HG02571 (cell line): ENCODE results near the gene ZNF785.
"Not testable (repeated sequence)": the region's sequence is repeated elsewhere in the genome, so short reads cannot be mapped to it uniquely, and the experiment has no call there.

ENCODE experiments used
- ATAC-seq: cut with Tn5 transposase; IDR thresholded peaks from one replicate; pipeline ENCODE4 v1.9.1; 2021; ENCODE audit warnings: mild to moderate bottlenecking, moderate library complexity; ENCODE audit not compliant: unreplicated experiment

The ZNF785 gene

DNA sequence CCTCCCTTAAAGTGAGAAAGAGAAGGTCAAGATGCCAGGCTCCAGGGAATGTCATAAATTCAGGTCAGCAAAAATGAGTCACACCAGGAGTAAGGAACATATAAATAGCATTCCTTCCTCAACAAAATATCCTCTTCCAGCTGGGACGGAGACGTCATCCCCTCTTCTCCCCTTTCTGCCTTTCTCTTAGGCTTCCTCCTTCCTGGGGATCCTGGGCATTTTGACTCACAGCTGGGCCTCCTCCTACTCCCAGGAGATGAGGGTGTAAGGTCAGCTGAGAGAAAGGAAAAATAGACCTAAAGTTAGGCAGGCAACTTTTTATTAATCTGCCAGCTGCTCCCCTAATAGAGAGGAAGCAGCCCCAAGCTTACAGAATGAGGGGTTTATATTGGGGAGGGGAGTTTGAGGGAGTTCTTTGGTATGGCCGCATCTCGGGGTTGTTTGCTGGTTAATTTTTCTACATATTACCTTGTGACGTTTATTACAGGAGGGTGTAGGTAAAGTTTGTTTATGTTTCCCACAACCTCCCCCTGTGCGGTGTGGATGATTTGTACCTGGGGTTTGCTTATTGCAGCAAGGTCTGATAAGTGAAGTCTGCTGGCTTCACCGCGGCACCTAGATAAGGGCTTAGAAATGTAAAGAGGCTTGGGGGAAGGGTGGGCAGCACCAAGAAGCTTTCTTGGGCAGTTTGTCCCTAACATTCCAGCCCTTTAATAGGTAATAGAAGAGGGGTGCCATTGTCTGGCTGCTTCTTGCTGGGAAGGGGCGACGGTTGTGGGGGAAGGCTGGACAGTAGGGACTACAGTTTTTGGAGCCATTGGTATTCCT lies 43.8 kb downstream of the ZNF785 start:
- ATAC-seq = no peak

DNA sequence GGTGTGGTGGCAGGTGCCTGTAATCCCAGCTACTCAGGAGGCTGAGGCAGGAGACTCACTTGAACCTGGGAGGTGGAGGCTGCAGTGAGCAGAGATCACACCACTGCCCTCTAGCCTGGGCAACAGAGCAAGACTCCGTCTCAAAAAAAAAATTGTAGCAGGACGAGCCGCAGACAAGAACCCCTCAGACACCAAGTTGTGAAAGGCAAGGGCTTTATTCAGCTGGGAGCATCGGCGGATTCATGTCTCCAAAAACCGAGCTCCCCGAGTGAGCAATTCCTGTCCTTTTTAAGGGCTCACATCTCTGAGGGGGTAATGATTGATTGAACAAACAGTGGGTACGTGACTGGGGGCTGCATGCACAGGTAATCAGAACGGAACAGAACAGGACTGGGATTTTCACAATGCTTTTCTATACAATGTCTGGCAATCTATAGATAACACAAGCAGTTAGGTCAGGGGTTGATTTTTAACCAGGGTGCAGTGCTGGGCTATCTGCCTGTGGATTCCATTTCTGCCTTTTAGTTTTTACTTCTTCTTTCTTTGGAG lies 44.5 kb downstream of the ZNF785 start:
- ATAC-seq = not testable (repeated sequence)

- ATAC-seq = not testable (repeated sequence)
Observed at GRCh38 chr16:30539986-30540526, 45.4 kb downstream of the ZNF785 start.

DNA sequence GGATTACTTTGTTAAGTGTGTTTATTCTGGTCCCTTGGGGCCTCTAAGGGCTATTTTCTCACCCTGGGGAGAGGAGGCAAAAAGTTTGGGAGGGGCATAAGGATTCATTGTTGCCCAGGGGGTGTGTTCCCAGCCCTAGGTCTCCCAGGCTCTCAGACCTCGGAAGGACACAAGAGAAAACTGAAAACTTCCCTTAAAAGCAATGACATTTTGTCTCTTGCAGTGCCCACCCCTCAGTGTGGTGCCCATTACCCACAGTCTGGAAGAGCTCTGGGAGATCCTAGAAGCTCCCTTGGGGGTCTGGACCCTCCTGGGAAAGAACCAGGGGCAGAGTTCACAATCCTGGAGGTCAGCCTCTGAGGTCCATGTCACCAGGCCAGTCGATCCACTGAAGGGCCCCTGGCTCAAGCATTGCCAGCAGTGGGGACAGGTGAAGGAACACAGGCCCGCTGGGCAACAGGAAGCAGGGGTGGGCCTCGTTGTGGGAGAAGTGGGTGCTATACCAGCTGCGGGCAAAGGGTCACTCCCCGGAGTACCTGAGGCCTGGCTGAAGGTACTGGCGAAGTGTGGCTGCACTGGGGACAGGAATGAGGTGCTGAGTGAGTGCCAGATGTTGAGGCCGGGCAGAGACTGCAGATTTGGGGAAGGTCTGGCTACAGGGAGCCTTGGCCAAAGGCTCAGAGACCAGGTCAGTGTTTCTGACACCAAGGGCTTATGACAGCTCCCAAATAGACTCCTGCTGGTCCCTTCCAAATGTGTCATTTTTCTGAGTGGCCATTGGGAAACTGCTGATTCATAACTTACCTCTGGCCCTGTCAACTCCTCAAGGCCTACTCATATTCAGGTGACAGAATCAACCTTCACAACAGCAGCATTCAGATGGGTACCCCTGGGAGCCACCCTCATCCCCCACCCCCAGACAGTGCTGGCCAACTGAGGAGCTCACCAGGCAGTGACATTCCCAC lies 46.2 kb downstream of the ZNF785 start:
- no peak for ATAC-seq

DNA sequence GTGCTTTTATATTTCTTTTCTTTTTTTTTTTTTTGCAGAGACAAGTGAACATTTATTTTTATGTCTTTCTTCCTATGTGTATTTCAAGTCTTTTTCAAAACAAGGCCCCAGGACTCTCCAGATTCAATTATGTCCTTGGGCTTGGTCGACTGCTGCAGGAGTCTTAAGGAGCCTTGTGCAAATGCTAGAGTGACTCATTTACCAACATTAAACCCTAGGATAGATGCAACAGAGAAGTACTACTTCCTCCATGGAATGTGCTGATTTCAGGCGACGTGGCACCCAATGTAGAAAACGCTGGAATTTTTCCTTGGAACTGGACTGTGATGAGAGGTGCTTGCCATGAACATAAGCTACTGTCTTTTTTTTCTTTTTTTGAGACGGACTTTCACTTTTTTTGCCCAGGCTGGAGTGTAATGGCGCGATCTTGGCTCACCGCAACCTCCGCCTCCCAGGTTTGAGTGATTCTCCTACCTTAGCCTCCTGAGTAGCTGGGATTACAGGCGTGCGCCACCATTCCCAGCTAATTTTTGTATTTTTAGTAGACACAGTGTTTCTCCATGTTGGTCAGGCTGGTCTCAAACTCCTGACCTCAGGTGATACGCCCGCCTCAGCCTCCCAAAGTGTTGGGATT lies 49.0 kb downstream of the ZNF785 start:
- ATAC-seq = not testable (repeated sequence)

- ATAC-seq = peak; percentile 45
Observed at GRCh38 chr16:30535777-30536190, 49.7 kb downstream of the ZNF785 start.

- ATAC-seq = no peak
Observed at GRCh38 chr16:30535106-30535776, 50.3 kb downstream of the ZNF785 start.

GRCh38 chr16:30534368-30535105 lies 51.0 kb downstream of the ZNF785 start, which contains the start of gene ZNF747:
ZNF747 (minus strand) TSS chr16:30534858; CDS start chr16:30534679, 179 bp downstream.
- peak; percentile 68 for ATAC-seq

DNA sequence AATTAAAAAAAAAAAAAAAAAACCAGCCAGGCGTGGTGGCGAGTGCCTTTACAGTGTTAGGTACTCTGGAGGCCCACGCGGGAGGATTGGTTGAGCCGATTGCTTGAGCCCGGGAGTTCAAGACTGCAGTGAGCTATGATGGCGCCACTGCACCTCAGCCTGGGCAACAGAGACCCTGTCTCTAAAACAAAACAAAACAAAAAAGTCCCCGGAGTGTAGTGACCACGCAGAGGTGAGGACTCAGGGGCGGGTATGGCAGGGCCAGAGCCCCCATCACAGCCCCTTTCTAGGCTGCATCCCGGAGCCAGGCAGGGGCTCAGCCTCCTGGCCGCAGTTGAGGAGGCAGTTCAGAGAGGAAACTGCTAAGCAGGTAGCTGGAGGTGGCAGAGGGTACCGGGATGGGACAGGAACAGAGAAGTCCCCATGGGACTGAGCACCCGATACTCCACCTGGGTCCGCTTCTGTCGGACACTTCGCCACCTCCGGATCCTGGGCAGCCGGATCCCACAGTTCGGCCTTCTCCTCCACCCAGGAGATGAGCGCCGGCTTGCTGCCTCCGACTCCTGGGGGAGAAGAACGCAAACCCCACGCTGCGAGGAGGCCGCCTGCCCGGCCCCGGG lies 51.6 kb downstream of the ZNF785 start:
- peak; percentile 8 for ATAC-seq

DNA sequence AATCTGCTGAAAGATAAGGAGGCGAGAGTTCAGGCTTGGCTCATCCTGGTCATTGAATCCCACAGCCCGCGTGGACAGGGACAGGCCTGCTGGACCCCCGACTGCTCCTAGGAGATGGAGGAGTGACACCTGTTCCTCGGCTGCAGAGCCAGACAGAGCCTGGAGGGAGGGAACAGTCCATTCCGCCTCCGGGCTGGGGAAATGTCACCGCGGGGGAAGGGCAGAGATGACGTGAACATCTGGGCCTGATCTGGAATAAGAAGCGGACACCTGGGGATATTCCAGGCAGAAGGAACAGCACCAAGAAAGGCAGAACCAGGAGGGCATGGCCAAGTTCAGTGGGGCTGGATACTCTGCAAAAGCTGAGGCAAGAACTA lies 52.4 kb downstream of the ZNF785 start:
- ATAC-seq = no peak

GRCh38 chr16:30532285-30533145 lies 53.0 kb downstream of the ZNF785 start:
- ATAC-seq = no peak
